ENCODE measurements around the gene FOS. TPM values are rescaled to one million over a fixed set of nuclear protein-coding genes. Genes with fewer than 3 reads are reported as not detected.
"Not testable (repeated sequence)": the region's sequence is repeated elsewhere in the genome, so short reads cannot be mapped to it uniquely, and the experiment has no call there.

Gene FOS
- total RNA-seq, 4 donors from 2014 or later, result 62.2 to 181 (median 88.6) TPM

DNA sequence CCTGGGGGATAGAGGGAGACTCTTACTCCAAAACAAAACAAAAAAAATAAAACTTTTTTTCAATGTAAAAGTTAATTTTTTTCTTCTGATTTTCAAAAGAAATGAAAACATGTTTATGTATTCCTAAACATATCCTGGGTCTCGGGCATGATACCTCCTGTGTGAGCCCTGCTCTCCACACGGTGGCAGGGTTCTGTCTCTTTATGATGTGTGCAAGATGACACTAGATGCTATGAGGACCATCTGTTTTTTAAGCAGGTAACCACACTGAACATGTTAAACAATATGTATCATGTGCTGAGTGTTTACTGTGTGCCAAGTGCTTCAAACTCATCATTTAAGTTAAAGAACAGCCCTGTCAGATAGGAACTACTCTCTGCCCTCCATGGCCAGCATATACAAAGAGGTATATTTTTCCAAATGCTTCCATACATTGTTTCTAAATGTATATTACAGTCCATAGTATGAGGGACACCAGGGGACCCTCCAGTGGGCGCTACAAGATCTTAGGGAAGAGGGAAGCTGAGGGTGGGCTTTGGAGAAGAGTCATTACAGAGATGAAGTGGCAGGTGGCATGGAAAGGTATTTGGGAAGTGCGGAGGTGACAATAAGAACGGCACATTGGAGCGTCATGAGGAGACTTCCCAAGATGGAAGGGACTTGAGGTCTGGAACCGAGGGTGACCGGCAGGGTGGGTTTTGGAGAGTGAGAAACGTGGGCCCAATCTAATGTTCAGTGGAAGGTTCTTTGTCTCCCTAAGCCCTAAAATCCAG is 28.5 kb downstream of the FOS start:
- DNase-seq, result no peak
- H3K4me1 ChIP-seq, result peaks cover 15 to 40% (median 16%) of the 10 kb centered on the region in 3 donors
- H3K4me3 ChIP-seq, result no peak overlapping the region
- no peak for TF ChIP-seq POLR2A (IDR thresholded peaks at IDR 0.05)
- TF ChIP-seq, protein P1, sequence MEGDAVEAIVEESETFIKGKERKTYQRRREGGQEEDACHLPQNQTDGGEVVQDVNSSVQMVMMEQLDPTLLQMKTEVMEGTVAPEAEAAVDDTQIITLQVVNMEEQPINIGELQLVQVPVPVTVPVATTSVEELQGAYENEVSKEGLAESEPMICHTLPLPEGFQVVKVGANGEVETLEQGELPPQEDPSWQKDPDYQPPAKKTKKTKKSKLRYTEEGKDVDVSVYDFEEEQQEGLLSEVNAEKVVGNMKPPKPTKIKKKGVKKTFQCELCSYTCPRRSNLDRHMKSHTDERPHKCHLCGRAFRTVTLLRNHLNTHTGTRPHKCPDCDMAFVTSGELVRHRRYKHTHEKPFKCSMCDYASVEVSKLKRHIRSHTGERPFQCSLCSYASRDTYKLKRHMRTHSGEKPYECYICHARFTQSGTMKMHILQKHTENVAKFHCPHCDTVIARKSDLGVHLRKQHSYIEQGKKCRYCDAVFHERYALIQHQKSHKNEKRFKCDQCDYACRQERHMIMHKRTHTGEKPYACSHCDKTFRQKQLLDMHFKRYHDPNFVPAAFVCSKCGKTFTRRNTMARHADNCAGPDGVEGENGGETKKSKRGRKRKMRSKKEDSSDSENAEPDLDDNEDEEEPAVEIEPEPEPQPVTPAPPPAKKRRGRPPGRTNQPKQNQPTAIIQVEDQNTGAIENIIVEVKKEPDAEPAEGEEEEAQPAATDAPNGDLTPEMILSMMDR (IDR thresholded peaks at IDR 0.05), result peak in 5 of 6 experiments; percentile 14 to 44 (median 26)
- WGBS, 2 donors, result 69 to 74% methylated on average over 9 of the region's 9 CpGs
- intact Hi-C loops (cut with DNase I), result no loop called here
- no peaks in the 10 kb centered on the region for H3K9me3 ChIP-seq
- no peaks in the 10 kb centered on the region for H3K36me3 ChIP-seq
- H3K27me3 ChIP-seq, result no peaks in the 10 kb centered on the region
- H3K27ac ChIP-seq, result no peak overlapping the region

DNA sequence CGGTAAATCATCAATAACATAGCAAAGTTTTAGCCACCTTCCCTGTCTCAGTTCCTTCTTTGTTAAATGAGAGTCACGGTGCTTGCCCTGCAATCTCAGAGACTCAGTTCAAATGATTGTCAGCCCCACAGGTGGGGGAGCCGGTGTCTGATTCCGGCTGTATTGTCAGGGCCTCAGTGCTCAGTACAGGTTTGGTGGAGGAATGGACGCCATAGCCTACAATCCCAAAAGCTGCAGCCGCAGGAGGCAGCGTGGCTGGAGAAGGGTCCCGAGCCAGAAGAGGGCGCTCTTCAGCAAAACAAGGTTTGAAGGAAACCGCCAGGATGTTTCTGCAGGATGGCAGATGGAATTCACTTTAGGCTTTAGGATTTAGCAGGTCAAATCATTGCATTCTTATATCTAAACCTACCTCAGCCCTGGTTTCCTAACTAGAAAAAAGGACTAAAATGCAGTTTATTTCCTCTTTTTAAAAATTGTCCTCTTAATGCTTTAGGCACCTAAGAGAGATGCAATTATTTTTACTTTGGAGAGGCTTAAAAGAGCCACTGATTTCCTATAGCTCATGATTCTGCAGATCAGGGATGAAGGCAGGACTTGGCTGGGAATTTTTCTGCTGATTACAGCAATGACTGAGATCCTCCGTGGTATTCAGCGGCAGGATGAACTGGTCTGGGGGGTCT is 29.2 kb downstream of the FOS start:
- TF ChIP-seq, protein P1 (IDR thresholded peaks at IDR 0.05), result peak; percentile 88 to 95 (median 94)
- no peak for TF ChIP-seq POLR2A (IDR thresholded peaks at IDR 0.05)
- Histone ChIP-seq H3K27ac (no peak overlapping the region), H3K4me3 (no peak overlapping the region), H3K27me3 (no peaks in the 10 kb centered on the region), H3K4me1 (peaks cover 15 to 41% (median 16%) of the 10 kb centered on the region in 3 donors), H3K9me3 (no peaks in the 10 kb centered on the region), H3K36me3 (no peaks in the 10 kb centered on the region)
- intact Hi-C loops (cut with DNase I), result loop anchor here (2.0 kb wide), 1 partner anchor 181 kb away; no protein-coding TSS in a partner anchor
- WGBS, 2 donors, result 16 to 17% methylated on average over 11 to 12 of the region's 12 CpGs
- no peak for DNase-seq

DNA sequence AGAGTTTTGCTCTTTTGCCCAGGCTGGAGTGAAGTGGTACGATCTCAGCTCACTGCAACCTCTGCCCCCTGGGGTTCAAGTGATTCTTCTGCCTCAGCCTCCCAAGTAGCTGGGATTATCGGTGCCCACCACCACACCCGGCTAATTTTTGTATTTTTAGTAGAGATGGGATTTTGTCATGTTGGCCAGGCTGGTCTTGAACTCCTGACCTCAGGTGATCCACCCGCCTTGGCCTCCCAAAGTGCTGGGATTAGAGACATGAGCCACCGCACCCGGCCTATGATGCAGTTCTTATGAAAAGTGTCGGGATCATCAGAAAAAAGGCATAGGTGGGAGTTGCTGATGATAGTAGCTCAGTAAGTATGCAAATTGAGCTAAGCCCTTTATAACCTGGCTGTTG is 30.4 kb downstream of the FOS start:
- 94 to 95% methylated on average over 4 to 7 of the region's 7 CpGs for WGBS, 2 donors
- H3K9me3 ChIP-seq, DNase-seq, H3K27ac ChIP-seq, H3K27me3 ChIP-seq, H3K4me3 ChIP-seq, H3K36me3 ChIP-seq: not testable (repeated sequence)
- H3K4me1 ChIP-seq, result peaks cover 15 to 33% (median 16%) of the 10 kb centered on the region in 3 donors
- intact Hi-C loops (cut with DNase I), result loop anchor here (2.0 kb wide), 1 partner anchor 180 kb away; no protein-coding TSS in a partner anchor

DNA sequence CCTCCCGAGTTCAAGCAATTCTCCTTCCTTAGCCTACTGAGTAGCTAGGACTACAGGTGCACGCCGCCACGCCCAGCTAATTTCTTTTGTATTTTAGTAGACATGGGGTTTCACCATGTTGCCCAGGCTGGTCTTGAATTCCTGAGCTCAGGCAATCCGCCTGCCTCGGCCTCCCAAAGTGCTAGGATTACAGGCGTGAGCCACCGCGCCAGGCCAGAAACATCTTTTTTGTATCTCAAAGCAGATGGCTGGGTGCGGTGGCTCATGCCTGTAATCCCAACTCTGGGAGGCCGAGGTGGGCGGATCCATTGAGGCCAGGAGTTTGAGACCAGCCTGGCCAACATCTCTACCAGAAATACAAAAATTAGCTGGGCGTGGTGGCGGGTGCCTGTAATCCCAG is 30.9 kb downstream of the FOS start:
- intact Hi-C loops (cut with DNase I), result loop anchor here (2.0 kb wide), 1 partner anchor 179 kb away; no protein-coding TSS in a partner anchor
- H3K4me1 ChIP-seq, result peaks cover 15 to 33% (median 16%) of the 10 kb centered on the region in 3 donors
- not testable (repeated sequence) for H3K36me3 ChIP-seq, H3K4me3 ChIP-seq, H3K27me3 ChIP-seq, DNase-seq, H3K27ac ChIP-seq, H3K9me3 ChIP-seq
- WGBS, 2 donors, result 75 to 88% methylated on average over 6 to 8 of the region's 14 CpGs

DNA sequence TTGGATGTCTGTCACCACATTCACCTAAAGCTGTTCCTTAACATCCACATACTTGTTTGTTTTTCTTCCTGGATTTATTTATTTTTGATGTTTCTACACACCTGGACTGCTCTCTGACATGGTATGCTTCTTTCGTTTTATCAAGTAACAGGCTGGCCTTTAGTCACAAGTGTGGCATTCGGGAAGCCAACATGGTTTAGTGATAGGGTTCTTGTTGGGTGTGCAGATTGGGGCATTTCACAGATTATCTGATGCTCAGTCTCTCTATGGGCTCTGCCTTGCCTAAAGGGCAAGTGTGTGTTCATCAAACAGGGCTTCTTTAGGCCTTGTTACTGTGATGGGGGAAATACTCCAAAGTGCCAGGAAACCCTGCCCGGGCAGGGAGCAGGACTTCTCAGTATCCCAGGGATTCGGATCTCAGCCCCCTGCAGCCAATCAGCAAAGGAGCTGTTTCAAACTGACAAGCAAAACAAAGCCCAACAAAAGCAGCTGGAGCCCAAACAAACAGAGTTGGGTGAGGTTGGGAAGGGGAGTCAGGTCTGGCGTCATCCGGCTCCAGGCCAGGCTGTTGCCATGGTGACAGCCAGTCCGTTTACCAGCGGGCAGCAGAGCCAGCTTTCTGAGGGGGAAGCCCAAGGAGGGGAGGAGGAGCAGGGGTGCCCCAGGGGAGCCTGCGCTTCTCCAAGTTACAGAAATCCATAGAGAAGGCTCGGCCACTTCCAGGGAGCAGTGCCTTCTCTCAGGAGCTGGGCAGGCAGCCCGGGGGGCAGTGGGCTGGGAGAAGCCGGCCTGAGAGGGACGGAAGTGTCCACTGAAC is 31.9 kb downstream of the FOS start:
- WGBS, 2 donors, result 17 to 25% methylated on average over 10 to 12 of the region's 13 CpGs
- no peak for TF ChIP-seq POLR2A (IDR thresholded peaks at IDR 0.05)
- TF ChIP-seq, protein P1 (IDR thresholded peaks at IDR 0.05), result no peak
- Histone ChIP-seq H3K4me3 (peak overlapping the region in 2 of 4 donors; percentile 2 to 6), H3K4me1 (peaks cover 15 to 41% (median 16%) of the 10 kb centered on the region in 3 donors), H3K9me3 (no peaks in the 10 kb centered on the region), H3K27me3 (no peaks in the 10 kb centered on the region), H3K27ac (peak overlapping the region; percentile 57 to 83 (median 72)), H3K36me3 (no peaks in the 10 kb centered on the region)
- DNase-seq, result no peak
- intact Hi-C loops (cut with DNase I), result loop anchor here (10.0 kb wide), 1 partner anchor 254 kb away; no protein-coding TSS in a partner anchor
